GM18858 (cell line): Measurements from ENCODE around the gene MRPL12.
"Not testable (repeated sequence)": the region's sequence is repeated elsewhere in the genome, so short reads cannot be mapped to it uniquely, and the experiment has no call there.

ENCODE experiments used
- ATAC-seq: cut with Tn5 transposase; IDR thresholded peaks from one replicate; pipeline ENCODE4 v1.9.1; 2021; ENCODE audit not compliant: unreplicated experiment

The MRPL12 gene

DNA sequence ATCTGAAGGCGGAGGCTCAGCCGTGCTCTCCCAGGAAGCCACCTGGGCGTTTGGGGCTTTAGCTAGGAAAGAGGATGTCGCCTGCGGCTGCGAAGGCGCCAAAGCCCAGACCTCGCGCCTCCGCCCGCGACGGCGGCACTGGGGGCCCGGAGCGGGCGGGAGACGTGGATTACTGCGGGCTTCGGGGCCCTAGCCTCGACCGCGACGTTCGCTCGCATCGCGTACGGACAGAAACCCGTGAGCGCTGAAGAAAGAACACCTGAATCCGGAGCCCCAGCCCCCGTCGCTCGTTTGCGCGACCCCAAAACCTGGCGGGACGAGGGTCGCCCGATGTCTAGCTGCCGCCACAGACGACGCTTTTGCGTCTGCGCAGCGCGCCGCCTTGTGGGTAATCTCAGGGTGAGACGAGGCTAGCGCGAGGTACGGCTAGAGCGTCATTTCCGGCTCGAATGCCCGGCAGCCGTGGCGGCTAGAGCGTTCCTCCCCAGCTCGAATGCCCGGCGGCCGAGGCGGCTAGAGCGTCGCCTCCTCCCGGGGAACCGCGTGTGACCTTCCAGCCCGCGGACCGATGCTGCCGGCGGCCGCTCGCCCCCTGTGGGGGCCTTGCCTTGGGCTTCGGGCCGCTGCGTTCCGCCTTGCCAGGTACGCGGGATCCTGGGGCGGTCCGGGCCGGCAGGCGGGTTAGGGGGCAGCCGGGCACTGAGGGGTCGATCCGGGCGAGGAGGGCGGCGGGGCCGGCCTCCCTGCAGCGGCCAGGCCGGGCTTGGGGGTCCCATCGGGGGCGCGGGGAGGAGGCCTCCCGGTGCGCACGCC lies at the start of gene MRPL12:
TSS of gene MRPL12 (plus strand) at position 434 of the 813 bp plus-strand sequence. CDS start at position 569, 135 bp downstream.
- peak; percentile 57 for ATAC-seq

DNA sequence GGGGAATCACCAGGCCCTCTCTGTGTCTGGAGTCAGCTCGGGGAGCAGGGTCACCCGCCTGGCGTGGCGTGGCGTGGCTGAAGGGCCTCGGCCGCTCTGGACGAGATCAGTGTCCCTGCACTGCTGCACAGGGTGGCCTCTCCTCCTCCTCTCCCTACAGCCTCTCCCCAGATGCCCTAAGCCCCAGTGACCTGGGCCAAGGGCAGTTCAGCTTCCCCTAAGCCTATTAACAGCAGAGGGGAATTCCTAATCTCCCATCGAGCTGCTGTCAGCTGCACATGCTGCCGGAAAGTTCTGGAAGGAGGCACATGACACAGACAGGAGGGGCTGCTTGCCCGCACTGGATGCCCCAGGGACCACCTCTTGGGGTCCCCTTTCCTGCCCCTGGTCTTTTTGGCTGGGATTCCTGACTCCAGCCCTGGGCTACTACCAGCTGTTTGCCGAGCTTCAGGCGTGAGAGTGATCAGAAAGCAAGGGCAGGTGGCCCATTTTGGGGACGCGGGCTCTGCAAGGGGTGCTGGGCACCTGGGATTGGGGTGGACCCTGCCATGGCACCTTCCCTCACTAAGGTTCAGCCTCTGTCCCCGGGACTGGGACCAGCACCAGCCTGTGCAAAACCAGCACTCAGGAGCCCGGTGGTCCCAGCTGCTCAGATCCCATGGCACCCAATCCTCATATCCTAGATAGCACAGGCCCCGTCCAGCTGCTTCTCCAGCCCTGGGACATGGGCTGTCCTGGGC lies 47.6 kb upstream of the MRPL12 start:
- ATAC-seq = no peak

DNA sequence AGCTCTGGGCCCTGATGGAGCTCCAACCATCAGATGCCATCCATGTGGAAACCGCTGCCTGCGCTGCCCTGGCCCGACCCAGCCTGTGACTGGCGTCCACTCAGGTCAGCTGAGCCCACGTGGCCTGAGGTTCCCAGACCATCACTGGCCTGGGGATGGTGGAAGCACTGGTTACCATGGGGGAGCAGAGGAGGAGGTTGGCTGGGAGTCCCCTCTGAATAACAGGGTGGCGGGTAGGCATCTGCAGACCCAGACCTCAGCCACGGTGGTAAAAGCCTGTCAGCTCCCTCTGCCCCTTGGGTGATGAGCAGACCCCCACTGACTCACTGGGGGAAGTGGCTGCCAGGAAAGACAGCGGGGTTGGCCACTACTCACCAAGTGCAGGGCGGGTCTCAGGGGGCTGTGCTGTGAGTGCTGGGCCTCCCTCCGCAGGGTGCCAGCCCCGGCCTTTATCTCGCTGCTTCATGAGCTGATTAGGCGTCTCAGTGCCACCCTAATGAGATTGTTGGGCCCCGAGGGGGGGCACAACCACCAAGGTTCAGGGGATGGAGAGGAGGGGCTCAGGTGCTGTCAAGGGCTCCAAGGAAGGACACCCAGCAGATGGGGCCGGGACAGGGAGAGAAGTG lies 46.9 kb upstream of the MRPL12 start, which contains the start of gene PDE6G:
TSS of gene PDE6G (minus strand) at position 425 of the 626 bp plus-strand sequence. CDS start 3,237 bp downstream, outside the sequence.
- ATAC-seq = no peak

DNA sequence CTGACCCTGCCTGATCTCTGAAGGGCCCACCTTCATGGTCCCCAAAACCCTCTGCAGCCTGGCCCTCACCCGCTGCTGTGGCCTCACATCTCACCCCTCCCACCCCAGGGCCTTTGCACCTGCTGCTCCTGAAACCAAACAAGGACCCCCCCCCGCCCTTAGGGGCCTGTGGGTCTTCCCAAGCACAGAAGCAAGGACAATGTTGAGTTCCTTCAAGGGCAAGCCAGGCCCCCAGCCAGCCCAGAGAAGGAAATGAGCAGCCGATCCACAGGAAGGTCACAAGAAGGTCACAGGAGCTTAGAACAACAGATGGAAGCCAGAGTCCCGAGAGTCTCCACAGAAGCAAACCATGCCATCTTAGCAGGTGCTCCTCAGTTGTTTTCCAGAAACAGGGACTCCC lies 46.3 kb upstream of the MRPL12 start:
- no peak for ATAC-seq

DNA sequence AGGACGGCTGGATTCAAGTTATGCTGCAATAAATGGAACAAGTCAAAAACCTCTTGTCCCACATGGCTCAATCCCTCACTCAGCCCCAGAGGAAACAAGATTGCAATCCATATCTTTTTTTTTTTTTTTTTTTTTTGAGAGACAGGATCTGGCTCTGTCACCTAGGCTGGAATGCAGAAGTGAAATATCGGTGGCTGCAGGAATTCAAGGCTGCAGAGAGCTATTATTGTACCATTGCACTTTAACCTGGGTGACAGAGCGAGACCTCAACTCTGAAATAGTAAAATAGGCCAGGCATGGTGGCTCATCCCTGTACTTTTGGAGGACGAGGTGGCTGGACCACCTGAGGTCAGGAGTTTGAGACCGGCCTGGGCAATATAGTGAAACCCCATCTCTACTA lies 44.1 kb upstream of the MRPL12 start:
- no peak for ATAC-seq

DNA sequence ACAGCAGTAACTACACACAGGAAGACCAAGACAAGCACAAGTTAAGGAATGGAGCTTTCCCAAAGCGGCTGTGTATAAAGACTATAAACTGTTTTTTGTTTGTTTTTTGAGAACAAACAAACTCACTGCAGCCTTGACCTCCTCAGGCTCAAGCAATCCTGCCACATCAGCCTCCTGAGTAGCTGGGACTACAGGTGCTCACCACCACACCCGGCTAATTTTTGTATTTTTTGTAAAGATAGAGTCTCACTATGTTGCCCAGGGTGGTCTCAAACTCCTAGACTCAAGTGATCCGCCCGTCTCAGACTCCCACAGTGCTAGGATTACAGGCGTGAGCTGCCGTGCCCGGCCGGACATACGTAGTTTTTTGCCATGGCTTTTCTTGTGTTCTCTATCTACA lies 42.7 kb upstream of the MRPL12 start:
- no peak for ATAC-seq

DNA sequence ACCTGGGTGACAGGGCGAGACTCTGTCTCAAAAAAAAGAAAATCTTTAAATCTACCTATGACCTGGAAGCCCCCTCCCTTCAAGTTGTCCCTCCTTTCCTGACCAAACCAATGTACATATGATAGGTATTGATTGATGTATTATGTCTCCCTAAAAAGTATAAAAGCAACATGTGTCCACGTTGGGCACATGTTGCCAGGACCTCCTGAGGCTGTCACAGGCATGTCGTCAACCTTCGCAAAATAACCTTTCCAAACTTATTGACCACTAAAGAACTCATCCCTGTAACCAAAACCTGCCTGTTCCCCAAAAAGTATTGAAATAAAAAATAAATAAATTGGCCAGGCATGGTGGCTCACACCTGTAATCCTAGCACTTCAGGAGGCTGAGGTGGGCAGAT lies 41.2 kb upstream of the MRPL12 start:
- no peak for ATAC-seq

DNA sequence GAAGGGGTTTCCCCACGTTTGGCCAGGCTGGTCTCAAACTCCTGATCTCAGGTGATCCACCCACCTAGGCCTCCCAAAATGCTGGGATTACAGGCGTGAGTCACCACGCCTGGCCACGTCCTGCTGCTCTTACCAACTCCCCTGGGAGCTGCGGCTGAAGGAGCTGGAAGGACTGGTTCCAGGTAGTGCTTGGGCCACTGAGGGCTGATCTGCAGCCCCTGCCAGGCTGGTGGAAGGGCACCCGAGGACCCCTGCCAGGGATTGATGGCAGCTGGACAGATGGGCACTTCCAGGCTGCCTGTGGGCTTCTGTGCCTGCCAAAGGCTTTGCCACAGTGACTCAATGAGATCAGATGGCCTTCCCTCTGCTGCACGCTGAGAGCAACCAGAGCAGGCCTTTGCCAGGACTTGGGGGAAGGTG lies 39.1 kb upstream of the MRPL12 start:
- ATAC-seq = no peak

DNA sequence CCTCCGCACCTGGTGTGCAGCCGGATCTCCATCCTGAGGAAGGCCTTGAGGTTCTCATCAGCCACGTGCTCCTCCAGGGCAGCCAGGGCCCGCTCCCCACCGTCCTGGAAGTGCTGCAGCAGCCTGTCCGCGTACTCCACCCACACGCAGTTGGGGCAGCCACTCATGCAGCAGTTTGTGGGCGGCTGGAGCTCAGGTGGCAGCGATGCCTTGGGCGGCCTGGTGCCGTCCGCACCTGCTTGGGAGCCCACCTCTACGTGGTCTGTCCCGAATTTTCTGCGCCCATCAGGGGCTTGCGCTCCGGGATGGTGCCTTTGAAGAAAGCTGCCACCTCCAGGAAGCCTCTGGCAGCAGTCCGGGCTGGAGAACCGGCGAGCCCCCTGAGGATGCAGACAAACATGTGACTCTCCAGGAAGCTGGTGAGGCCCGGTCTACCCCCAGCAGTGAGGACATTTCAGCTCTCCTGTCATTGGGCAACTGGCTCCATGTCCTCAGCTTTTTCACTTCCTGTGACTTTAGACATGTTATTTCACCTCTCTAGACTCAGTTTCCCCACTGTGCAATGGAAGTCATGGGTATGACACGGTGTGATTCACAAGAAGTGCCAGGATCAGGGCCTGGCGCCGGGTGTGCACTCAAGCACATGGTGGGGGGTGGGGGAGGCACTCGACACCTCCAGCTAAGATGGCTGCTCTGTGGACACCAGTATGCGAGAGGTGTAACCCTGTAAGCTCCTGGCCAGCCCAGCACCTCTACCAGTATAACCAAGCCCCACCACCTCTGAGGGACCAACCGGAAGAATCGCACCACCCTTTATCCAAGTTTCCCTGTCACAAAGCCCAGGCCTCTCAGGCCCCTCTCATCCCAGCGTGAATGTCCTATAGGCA lies 37.7 kb upstream of the MRPL12 start:
- ATAC-seq = no peak

DNA sequence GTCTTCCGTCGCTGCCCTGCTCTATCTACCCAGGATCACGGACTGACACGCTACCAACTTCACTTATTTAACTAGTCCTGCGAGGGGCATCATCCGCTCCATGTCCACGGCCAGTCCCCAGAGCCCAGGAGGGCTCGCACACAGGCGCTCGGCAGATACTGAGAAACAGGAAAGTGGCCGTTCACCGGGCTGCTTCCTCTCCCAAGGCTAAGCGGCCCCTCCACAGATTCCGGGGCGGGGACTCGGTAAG lies 37.1 kb upstream of the MRPL12 start:
- no peak for ATAC-seq

DNA sequence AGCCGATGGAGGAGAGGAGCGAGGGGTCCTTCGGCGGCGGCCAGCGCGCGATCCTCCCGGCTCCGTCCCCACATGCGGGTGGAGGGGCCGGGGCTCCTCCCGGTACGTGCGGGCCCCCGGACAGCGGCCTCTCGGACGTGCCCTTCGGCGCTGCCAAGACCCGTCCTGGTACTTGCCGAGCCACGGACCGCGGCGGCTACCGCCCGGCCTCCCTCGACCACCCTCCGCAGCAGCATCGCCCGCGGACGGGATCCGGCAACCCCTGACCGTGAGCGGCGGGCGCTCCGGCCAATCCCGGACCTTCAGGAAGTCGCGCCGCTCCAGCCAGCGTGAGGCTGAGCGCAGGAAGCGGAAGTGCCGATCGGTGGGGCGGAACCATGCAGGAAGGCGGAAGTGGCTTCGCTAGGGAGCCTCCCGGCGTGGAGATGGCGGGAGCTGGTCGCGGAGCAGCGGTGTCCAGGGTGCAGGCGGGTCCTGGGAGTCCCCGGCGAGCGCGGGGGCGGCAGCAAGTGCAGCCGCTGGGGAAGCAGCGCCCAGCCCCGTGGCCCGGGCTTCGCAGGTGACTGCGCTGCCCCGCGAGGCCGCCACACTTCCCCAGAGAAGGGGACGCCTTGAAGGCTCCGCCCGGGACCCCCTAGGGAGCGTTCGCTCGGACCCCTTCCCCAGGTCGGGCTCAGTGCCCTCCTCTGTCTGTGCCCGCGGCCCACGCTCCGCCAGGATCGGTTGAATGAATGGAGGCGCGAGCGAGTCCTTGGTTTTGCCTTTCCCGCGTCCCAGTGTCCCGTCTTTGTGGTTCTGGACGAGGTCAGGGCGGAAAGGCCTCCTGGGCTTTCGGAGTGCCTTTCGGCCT lies 36.6 kb upstream of the MRPL12 start, which contains the start of the genes CCDC137 and OXLD1:
TSS of gene CCDC137 (plus strand) at position 396 of the 850 bp plus-strand sequence. CDS start at position 426, 30 bp downstream.
TSS of gene OXLD1 (minus strand) at position 264 of the 850 bp plus-strand sequence. CDS start at position 236, 28 bp downstream.
- ATAC-seq = peak; percentile 78

DNA sequence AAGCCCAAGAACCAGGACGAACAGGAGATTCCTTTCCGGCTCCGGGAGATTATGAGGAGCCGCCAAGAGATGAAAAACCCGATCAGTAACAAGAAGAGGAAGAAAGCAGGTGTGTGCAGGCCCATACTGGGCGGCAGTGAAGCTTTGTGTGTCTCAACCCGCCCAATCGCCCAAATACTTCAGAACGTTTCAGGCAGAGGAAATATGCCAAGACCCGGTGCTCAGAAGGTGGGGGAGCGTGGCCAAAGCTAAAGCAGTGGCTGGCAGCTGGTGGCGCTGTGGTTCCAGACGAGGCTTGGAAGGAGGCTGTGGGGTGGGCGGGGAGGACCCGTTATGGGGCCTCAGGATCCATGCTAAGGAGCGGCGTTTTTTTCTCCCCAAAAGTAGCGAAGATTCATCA lies 35.4 kb upstream of the MRPL12 start:
- no peak for ATAC-seq

DNA sequence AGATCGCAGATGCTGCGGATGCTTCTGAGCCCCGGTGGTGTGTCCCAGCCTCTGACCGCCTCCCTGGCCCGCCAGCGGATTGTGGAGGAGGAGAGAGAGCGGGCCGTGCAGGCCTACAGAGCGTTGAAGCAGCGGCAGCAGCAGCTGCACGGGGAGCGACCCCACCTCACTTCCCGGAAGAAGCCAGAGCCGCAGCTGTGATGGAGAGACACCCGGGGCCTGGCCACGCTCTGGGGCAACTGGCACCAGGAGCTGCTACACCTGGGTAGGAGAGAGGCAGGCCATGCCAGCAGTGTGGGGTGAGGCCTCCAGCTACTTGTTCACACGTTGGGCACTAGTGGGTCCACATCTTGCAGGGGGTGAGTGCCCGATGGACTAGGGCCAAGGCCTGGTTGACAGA lies 30.7 kb upstream of the MRPL12 start:
- ATAC-seq = no peak

DNA sequence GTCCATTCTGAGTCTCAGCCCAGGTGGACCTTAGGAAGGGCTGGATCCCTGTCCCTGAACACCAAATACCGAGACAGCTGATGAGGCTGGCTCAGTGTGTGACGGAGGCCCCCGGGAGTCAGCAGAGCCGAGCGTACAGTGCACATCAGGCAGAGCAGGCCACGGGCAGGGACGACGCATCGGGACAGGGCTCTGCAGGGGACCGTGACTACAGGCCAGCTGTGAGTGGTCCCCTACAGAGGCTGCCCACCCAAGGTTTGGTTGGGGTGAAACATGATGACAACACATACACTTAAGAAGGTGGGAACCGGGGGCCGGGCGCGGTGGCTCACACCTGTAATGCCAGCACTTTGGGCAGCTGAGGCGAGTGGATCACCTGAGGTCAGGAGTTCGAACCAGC lies 30.2 kb upstream of the MRPL12 start:
- ATAC-seq = no peak

DNA sequence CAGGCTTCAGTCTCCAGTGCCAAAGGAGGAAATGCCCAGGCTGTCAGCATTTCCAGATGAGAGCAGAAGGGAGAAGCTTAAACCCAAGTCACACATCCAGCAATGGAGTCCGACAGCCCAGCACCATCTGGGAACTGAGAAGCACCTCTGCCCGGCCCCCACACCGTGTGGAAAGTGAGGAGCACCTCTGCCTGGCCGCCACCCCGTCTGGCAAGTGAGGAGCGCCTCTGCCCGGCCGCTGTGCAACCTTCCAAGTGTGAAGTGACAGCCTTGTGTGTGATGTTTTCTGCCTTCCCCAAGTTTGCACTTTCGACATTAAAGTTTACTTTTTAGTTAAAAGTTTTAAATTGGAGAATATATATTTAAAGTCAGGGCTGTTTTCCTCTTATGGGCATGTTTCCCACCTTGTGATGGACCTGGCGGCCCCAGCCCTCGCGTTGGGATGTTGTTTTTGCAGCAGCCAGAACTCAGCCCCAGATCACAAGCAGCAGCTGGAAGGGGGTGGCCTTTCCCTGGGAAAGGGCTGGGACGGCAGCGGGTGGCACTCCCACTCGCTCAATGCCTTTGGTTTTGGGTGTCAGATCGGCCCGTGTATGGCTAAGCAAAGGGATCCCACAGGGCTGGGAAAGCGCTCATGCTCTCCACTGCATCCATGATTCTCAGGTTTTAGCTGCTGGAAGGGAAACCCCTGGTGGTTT lies 29.5 kb upstream of the MRPL12 start:
- no peak for ATAC-seq

DNA sequence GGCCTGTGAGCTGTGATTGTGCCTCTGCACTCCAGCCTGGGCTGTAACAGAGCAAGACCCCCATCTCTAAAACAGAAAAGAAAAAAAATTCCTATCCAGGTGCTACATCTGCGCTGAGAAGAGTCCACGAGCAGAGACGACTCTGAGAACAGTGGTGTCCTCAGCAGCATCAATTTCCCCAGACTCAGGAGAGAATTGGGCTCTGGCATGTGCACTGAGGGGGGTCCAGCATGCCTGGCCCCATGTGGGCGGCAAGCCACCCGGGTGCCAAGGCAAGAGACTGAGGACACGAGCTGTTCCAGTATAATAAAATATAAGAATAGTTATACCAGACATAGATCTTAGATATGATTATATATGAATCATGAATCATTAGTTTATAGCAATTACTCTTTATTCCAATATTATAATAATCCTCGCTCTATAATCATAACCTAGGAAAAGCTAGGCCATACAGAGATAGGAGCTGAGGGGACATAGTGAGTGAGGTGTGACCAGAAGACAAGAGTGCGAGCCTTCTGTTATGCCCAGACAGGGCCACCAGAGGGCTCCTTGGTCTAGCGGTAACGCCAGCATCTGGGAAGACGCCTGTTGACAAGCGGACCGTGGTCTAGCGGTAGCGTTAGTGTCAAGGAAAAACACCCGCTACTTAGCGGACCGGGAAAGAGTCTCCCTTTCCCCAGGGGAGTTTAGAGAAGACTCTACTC lies 27.5 kb upstream of the MRPL12 start:
- ATAC-seq = not testable (repeated sequence)

DNA sequence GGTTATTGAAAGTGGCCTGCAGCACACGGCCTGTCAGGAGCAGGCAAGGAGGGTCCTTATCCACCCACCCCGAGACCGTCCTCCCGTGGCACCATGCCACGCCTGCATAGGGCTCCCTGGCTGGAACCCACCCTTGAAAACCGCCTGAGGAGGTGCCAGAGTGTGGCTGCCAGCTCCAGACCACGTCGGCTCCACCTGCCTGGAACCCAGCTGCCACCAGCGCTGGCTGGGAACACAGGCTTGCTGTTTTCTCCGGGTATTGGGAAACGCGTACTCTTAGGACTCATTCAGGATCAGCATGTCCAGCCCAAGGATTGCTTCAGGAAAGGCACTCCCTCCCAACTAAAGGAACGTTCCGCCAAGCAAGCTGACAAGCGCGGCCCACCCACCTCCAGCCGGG lies 26.3 kb upstream of the MRPL12 start:
- ATAC-seq = no peak

DNA sequence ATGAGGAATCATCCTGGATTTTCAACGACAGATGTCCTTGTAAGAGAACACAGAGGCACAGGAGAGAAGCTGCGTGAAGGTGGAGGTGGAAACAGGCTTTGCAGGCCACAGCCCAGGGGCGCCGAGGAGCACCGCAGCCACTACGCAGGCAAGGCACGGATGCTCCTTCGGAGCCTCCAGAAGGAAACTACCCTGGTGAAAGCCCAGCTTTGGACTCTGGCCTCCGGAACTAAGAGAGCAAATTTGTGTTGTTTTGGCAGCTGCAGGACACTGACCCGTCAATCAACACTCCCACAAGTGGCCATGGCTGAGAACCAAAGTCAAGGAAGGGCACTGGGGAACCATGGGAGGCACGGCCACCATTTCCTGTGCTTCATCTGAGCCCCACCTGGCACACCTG lies 23.0 kb upstream of the MRPL12 start:
- ATAC-seq = no peak

DNA sequence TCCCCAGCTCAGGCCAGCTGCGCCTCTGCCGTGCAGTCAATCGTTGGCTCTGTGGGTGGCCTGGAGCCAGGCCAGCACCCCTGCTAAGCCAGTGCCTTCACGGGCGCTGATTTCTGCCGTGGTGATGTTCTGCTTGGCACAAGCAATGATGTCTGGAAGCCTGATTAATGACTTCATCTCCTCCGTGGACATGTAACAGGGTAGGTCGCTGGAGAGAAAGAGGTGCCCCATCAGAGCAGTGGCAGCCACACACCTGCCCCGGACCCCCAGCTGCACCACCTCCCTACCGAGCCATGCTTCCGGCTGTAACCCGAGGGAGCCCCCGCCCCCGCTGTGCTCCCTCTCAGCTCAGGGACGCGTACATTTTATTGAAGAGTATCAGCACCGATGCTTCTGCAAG lies 21.5 kb upstream of the MRPL12 start:
- ATAC-seq = no peak
